ENCODE results near the gene GGN.
"Not testable (repeated sequence)": the region's sequence is repeated elsewhere in the genome, so short reads cannot be mapped to it uniquely, and the experiment has no call there.

GGN gene

GRCh38 chr19:38387550-38388348, at the start of gene GGN:
Gene GGN, minus strand, starts transcription at chr19:38388034. Its CDS starts 773 bp downstream, at chr19:38387261.
- in situ Hi-C loops (cut with MboI; ENCODE audit: low sequenced_read_pairs), result no loop called here

GRCh38 chr19:38437295-38437694, 49.5 kb upstream of the GGN start:
- in situ Hi-C loops (cut with MboI; ENCODE audit: low sequenced_read_pairs), result no loop called here

- in situ Hi-C loops (cut with MboI; ENCODE audit: low sequenced_read_pairs), result no loop called here
These were observed 46.8 kb upstream of the GGN start for GRCh38 chr19:38434549-38435051.

GRCh38 chr19:38433268-38433733, 45.5 kb upstream of the GGN start, which contains the start of gene RYR1:
Gene RYR1, plus strand, starts transcription at chr19:38433691. Its CDS starts 139 bp downstream, at chr19:38433830.
- in situ Hi-C loops (cut with MboI; ENCODE audit: low sequenced_read_pairs), result no loop called here

GRCh38 chr19:38430931-38431330, 43.1 kb upstream of the GGN start:
- in situ Hi-C loops (cut with MboI; ENCODE audit: low sequenced_read_pairs), result no loop called here

GRCh38 chr19:38429811-38430156, 42.0 kb upstream of the GGN start:
- in situ Hi-C loops (cut with MboI; ENCODE audit: low sequenced_read_pairs), result no loop called here

- in situ Hi-C loops (cut with MboI; ENCODE audit: low sequenced_read_pairs), result no loop called here
These were observed 41.4 kb upstream of the GGN start for GRCh38 chr19:38429055-38429810.

GRCh38 chr19:38427035-38427677, 39.3 kb upstream of the GGN start:
- in situ Hi-C loops (cut with MboI; ENCODE audit: low sequenced_read_pairs), result not testable (repeated sequence)

- in situ Hi-C loops (cut with MboI; ENCODE audit: low sequenced_read_pairs), result no loop called here
These were observed 38.1 kb upstream of the GGN start, which contains the start of gene RASGRP4 for GRCh38 chr19:38425810-38426466. Gene RASGRP4, minus strand, starts transcription at chr19:38426219. Its CDS starts 128 bp downstream, at chr19:38426091.

- in situ Hi-C loops (cut with MboI; ENCODE audit: low sequenced_read_pairs), result no loop called here
These were observed 37.5 kb upstream of the GGN start for GRCh38 chr19:38425222-38425809.

GRCh38 chr19:38424272-38424671, 36.4 kb upstream of the GGN start:
- in situ Hi-C loops (cut with MboI; ENCODE audit: low sequenced_read_pairs), result no loop called here

- in situ Hi-C loops (cut with MboI; ENCODE audit: low sequenced_read_pairs), result no loop called here
These were observed 34.6 kb upstream of the GGN start for GRCh38 chr19:38422438-38422837.

GRCh38 chr19:38421856-38422255, 34.0 kb upstream of the GGN start:
- in situ Hi-C loops (cut with MboI; ENCODE audit: low sequenced_read_pairs), result no loop called here

- in situ Hi-C loops (cut with MboI; ENCODE audit: low sequenced_read_pairs), result no loop called here
These were observed 33.1 kb upstream of the GGN start for GRCh38 chr19:38420935-38421334.

- in situ Hi-C loops (cut with MboI; ENCODE audit: low sequenced_read_pairs), result no loop called here
These were observed 30.0 kb upstream of the GGN start for GRCh38 chr19:38417544-38418506.

- in situ Hi-C loops (cut with MboI; ENCODE audit: low sequenced_read_pairs), result no loop called here
These were observed 29.3 kb upstream of the GGN start for GRCh38 chr19:38417146-38417543.

GRCh38 chr19:38413416-38413815, 25.6 kb upstream of the GGN start:
- in situ Hi-C loops (cut with MboI; ENCODE audit: low sequenced_read_pairs), result no loop called here

- in situ Hi-C loops (cut with MboI; ENCODE audit: low sequenced_read_pairs), result no loop called here
These were observed 25.1 kb upstream of the GGN start for GRCh38 chr19:38412961-38413360.

GRCh38 chr19:38412491-38412890, 24.7 kb upstream of the GGN start:
- in situ Hi-C loops (cut with MboI; ENCODE audit: low sequenced_read_pairs), result no loop called here

Measured in hTERT RPE-1 (cell line).